ENCODE results near the gene ACAA1. TPM values are rescaled to one million over a fixed set of nuclear protein-coding genes. Genes with fewer than 3 reads are reported as not detected.

The ACAA1 gene
- total and polyA plus RNA-seq, 2 experiments from 2014 or later, result 21.4 to 26.6 TPM

DNA sequence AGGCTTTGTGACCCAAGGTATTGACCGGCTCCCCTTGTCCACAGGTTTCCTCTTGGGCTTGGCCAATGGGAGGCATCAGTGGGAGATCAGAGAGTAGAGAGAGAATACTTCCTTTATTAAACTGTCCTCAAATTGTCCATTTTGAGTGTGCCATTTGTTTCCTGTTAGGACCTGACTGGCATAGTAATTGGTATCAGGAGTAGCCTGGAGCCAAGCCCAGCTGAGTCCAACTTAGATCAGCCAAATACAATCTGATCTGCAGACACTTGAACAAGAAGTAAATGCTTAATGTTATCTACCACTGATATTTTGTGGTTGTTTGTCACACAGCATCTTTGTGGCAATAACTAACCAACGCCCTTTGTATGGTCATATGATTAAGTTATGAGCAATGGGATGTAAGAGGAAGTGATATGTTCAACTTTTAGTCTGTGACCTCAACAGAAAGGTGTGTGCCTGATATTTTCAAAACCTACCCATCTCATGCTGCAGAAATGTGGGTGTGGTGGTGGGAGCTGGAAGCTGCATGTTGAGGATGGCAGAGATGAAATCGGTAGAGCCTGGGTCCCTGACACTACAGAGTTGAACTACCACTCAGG, 14.8 kb upstream of the ACAA1 start:
- no peaks in the 10 kb centered on the region for H3K36me3 Mint-ChIP-seq (ENCODE audit: low read depth)
- Histone ChIP-seq H4K20me1 (replicated peaks; ENCODE audit: insufficient read depth) (no peaks in the 10 kb centered on the region), H3K27ac (ENCODE audit: low read depth) (no peak overlapping the region), H2AFZ (no peak overlapping the region), H3K9me2 (ENCODE audit: insufficient read depth) (peaks cover 10% of the 10 kb centered on the region), H3K4me3 (no peak overlapping the region), H3K79me2 (replicated peaks; ENCODE audit: insufficient read depth) (no peaks in the 10 kb centered on the region), H3K36me3 (ENCODE audit: insufficient read depth) (no peaks in the 10 kb centered on the region), H3F3A (replicated peaks; ENCODE audit: low read depth) (no peaks in the 10 kb centered on the region), H3K27me3 (ENCODE audit: insufficient read depth) (no peaks in the 10 kb centered on the region), H3K4me1 (ENCODE audit: insufficient read depth) (no peaks in the 10 kb centered on the region), H3K4me2 (no peak overlapping the region)
- no peak overlapping the region for H3K4me3 Mint-ChIP-seq
- peaks cover 3% of the 10 kb centered on the region for H3K27me3 Mint-ChIP-seq (ENCODE audit: insufficient read depth, low read depth, poor library complexity)
- ATAC-seq, result no peak
- H3K27ac Mint-ChIP-seq, result no peak overlapping the region
- TF ChIP-seq NANOG (IDR thresholded peaks at IDR 0.05; ENCODE audit: borderline replicate concordance) (no peak), JUNB (IDR thresholded peaks at IDR 0.05; ENCODE audit: unreplicated experiment) (no peak), POLR2AphosphoS5 (IDR thresholded peaks at IDR 0.05; ENCODE audit: low read depth) (no peak), STAT1 (IDR thresholded peaks at IDR 0.05; ENCODE audit: unreplicated experiment) (no peak), ZNF114 (CRISPR knock-in tag; IDR thresholded peaks at IDR 0.05) (no peak), CREB1 (CRISPR knock-in tag; IDR thresholded peaks at IDR 0.05; ENCODE audit: low read depth) (no peak), EZH2 (IDR thresholded peaks at IDR 0.05; ENCODE audit: low read depth, unreplicated experiment) (no peak)
- TF ChIP-seq, protein P1, sequence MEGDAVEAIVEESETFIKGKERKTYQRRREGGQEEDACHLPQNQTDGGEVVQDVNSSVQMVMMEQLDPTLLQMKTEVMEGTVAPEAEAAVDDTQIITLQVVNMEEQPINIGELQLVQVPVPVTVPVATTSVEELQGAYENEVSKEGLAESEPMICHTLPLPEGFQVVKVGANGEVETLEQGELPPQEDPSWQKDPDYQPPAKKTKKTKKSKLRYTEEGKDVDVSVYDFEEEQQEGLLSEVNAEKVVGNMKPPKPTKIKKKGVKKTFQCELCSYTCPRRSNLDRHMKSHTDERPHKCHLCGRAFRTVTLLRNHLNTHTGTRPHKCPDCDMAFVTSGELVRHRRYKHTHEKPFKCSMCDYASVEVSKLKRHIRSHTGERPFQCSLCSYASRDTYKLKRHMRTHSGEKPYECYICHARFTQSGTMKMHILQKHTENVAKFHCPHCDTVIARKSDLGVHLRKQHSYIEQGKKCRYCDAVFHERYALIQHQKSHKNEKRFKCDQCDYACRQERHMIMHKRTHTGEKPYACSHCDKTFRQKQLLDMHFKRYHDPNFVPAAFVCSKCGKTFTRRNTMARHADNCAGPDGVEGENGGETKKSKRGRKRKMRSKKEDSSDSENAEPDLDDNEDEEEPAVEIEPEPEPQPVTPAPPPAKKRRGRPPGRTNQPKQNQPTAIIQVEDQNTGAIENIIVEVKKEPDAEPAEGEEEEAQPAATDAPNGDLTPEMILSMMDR (conservative IDR thresholded peaks at IDR 0.05; ENCODE audit: low read depth in 2 of 2), result no peak
- TF ChIP-seq, protein P2, sequence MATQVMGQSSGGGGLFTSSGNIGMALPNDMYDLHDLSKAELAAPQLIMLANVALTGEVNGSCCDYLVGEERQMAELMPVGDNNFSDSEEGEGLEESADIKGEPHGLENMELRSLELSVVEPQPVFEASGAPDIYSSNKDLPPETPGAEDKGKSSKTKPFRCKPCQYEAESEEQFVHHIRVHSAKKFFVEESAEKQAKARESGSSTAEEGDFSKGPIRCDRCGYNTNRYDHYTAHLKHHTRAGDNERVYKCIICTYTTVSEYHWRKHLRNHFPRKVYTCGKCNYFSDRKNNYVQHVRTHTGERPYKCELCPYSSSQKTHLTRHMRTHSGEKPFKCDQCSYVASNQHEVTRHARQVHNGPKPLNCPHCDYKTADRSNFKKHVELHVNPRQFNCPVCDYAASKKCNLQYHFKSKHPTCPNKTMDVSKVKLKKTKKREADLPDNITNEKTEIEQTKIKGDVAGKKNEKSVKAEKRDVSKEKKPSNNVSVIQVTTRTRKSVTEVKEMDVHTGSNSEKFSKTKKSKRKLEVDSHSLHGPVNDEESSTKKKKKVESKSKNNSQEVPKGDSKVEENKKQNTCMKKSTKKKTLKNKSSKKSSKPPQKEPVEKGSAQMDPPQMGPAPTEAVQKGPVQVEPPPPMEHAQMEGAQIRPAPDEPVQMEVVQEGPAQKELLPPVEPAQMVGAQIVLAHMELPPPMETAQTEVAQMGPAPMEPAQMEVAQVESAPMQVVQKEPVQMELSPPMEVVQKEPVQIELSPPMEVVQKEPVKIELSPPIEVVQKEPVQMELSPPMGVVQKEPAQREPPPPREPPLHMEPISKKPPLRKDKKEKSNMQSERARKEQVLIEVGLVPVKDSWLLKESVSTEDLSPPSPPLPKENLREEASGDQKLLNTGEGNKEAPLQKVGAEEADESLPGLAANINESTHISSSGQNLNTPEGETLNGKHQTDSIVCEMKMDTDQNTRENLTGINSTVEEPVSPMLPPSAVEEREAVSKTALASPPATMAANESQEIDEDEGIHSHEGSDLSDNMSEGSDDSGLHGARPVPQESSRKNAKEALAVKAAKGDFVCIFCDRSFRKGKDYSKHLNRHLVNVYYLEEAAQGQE (IDR thresholded peaks at IDR 0.05; ENCODE audit: unreplicated experiment), result no peak
- no peak for DNase-seq (ENCODE audit: low spot score)
- H3K9me3 Mint-ChIP-seq, result 0 out of 3 replicates have a peak, but pooled peaks cover under 1% of the 10 kb centered on the region
- peaks cover 4% of the 10 kb centered on the region; the same call in 1 of the 3 replicates for H3K4me1 Mint-ChIP-seq

Measured in GM23338 (cell line).